Femur (tissue), 1 donor: ENCODE results near the gene SDCCAG8.

Experiments used
- DNase-seq: peaks from one replicate; pipeline ENCODE4 v3.0.0-alpha.2; 2017

SDCCAG8 gene

GRCh38 chr1:243341074-243341473, 85.2 kb downstream of the SDCCAG8 start:
- DNase-seq: no peak

- no peak for DNase-seq
Measured at GRCh38 chr1:243343970-243344937, 88.4 kb downstream of the SDCCAG8 start.

GRCh38 chr1:243345205-243345604, 89.4 kb downstream of the SDCCAG8 start:
- DNase-seq: no peak

DNA sequence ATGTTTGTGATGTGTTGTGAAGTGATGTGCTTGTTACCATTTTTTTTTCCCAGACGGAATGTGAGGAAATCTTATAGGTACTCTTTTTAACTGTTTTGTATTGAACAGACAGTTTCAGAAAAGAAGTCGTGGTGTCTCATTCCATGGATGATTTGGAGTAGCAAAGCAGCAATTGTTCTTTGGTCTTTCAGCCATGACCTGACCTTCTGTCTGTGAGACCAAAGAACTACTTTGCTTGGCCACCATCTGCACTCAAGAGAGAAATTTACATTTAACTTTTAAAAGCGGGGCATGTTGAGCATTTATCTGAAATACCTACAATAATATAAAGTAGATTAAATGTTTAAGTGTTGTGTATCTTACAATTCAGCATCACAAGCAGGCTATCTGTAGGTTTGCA, 90.2 kb downstream of the SDCCAG8 start:
- DNase-seq: no peak

- no peak for DNase-seq
Measured at GRCh38 chr1:243346468-243346867, 90.6 kb downstream of the SDCCAG8 start.

GRCh38 chr1:243348331-243348730, 92.5 kb downstream of the SDCCAG8 start:
- DNase-seq: no peak

GRCh38 chr1:243349128-243349527, 93.3 kb downstream of the SDCCAG8 start:
- no peak for DNase-seq

- DNase-seq: no peak
Measured at GRCh38 chr1:243351337-243351736, 95.5 kb downstream of the SDCCAG8 start.

- DNase-seq: no peak
Measured at GRCh38 chr1:243354511-243355153, 98.8 kb downstream of the SDCCAG8 start.

GRCh38 chr1:243363832-243364231, 108.0 kb downstream of the SDCCAG8 start:
- DNase-seq: no peak

DNA sequence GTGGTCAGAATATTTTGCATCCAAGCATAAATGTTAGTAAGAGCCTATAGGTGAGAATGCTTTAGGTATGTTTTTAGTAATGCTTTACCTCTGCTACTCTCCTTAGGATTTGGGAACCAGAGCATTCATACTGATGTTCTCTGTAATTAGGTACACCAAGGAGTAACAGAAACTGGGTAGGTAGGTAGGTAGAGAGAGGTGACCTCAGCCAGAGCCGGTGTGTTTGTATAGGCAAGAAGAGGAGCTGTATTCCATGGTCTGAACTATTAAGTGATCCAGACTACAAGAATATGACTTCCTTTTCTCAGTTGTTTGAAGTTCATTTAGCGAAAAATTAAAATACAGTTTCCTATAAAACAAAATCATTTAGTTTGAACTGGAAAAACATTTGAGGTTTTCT, 108.5 kb downstream of the SDCCAG8 start:
- DNase-seq: no peak

DNA sequence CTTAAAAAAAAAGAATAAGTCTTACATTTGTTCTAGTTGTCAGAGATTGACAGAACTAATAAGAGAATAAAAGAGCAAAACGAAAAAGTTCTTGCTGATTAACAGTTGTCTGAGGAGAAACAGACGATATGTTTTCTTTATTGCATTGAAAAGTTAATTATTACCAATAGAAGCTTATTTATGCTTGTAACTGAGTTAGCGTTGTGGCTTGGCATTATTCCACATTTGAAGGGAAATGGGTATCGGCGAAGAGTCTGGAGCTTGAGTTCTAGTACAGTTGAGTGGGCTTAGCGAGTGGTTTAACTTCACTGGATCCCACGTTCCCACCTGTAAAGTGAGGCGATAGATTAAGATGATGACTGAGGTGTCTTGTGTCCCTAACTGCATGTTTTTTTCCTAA, 109.0 kb downstream of the SDCCAG8 start:
- DNase-seq: no peak

- DNase-seq: no peak
Measured at GRCh38 chr1:243367314-243367713, 111.5 kb downstream of the SDCCAG8 start.

DNA sequence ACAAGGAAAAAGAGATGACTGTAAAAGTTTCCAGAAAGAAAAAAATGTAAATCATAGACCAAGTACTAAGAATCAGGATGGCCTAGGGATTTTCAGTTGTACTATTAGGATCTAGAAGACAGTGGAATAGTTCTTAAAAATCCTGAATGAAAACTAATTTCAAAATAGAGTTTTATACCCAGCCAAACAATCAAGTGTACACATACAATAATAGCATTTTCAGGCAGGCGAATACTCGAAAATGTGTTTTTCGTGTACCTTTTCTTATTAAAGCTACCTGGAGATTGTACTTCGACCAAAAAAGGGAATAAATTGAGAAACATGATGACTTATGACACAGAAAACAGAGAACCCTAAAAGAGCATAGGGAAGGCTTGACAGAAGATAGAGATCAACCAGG, 118.6 kb downstream of the SDCCAG8 start:
- no peak for DNase-seq

GRCh38 chr1:243375596-243375995, 119.8 kb downstream of the SDCCAG8 start:
- no peak for DNase-seq

GRCh38 chr1:243378669-243379068, 122.8 kb downstream of the SDCCAG8 start:
- no peak for DNase-seq

DNA sequence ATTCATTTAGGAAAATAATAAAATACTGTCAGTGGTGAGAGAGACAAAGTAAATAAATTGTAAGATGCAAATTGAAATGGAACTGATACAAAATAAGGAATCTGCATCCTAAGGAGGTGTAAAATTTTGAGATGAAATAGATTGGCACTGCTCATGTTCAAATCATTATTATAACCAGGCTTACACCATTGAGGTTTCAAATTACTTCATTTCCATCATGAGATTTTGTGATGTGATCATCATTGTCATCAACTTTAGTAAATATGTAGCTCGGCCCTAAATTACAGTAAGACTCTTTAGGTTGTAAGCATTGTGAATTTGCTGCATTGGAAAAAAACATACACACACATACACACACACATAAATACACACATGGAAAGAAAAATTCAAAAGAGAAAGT, 123.4 kb downstream of the SDCCAG8 start:
- no peak for DNase-seq

DNA sequence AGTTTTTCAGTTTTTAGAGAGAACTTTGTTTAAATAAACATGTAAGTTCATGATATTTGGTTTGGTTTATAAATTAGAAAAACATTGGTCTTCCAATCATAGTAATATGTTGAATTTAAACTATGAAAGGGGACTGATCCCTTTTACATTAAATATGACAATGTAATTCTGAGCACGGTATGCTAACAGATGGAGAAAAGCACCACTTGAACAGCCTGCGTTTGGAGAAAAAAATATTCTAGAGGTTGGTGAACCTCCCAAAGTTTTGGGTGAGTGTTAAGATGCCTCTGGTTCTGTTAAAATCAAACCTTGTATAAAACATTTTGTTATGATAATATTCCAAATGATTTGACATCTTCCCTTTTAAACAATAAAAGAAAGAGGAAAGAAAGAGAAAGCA, 123.9 kb downstream of the SDCCAG8 start:
- DNase-seq: no peak

DNA sequence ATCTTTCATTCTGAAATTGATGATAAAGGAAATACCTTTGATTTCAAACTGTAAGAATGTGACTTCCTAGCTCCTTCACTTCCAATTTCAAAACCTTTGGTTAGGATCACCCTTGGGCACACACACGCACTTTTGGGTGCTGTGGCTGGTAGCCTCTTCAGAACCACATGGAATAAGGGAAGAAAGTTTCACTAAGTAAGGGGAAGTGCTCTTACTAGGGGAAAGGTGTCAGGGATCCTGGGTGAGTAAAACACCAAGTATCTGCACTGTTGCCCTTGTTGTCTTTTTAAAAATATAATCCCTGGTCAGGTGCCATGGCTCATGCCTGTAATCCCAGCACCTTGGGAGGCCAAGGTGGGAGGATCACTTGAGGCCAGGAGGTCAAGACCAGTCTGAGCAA, 132.4 kb downstream of the SDCCAG8 start:
- no peak for DNase-seq

- DNase-seq: no peak
Measured at GRCh38 chr1:243390162-243390791, 134.4 kb downstream of the SDCCAG8 start.

GRCh38 chr1:243391355-243391754, 135.5 kb downstream of the SDCCAG8 start:
- no peak for DNase-seq

- no peak for DNase-seq
Measured at GRCh38 chr1:243393096-243393495, 137.3 kb downstream of the SDCCAG8 start.

- no peak for DNase-seq
Measured at GRCh38 chr1:243394066-243394465, 138.2 kb downstream of the SDCCAG8 start.
